Smooth muscle cell (in vitro differentiated cells): ENCODE results near the gene MTO1. TPM values are rescaled to one million over a fixed set of nuclear protein-coding genes. Genes with fewer than 3 reads are reported as not detected.

Source experiments
- DNase-seq: peaks from one replicate; lab custom pipeline; 2025; ENCODE audit not compliant: unreplicated experiment; lab: John Stamatoyannopoulos, UW
- H2AFZ ChIP-seq: fragments of 200-600 bp; sonication (generic); 2 replicates; pipeline ENCODE4 v1.6.0; 2016; ENCODE audit warnings: antibody characterized with exemption, low read depth, mild to moderate bottlenecking
- H3F3A ChIP-seq: fragments of 200-600 bp; sonication (generic); 2 replicates; pipeline ENCODE4 v1.6.0; 2017; ENCODE audit warnings: antibody characterized with exemption, low read depth
- H3K27ac ChIP-seq: fragments of 200-600 bp; sonication (generic); 2 replicates; pipeline ENCODE4 v1.5.1; 2016; ENCODE audit warnings: low read depth, mild to moderate bottlenecking
- H3K27me3 ChIP-seq: fragments of 200-600 bp; sonication (generic); 2 replicates; pipeline ENCODE4 v1.6.1; 2016; ENCODE audit warnings: low read depth, mild to moderate bottlenecking
- H3K36me3 ChIP-seq: fragments of 200-600 bp; sonication (generic); 2 replicates; pipeline ENCODE4 v1.5.1; 2016; ENCODE audit warnings: low read depth
- H3K4me1 ChIP-seq: fragments of 200-600 bp; sonication (generic); 2 replicates; pipeline ENCODE4 v1.5.1; 2016; ENCODE audit warnings: low read depth
- H3K4me2 ChIP-seq: fragments of 200-600 bp; sonication (generic); 2 replicates; pipeline ENCODE4 v1.6.0; 2016; ENCODE audit warnings: mild to moderate bottlenecking
- H3K4me3 ChIP-seq: fragments of 200-600 bp; sonication (generic); 2 replicates; pipeline ENCODE4 v1.5.1; 2016; ENCODE audit warnings: mild to moderate bottlenecking
- H3K79me2 ChIP-seq: fragments of 200-600 bp; sonication (generic); 2 replicates; pipeline ENCODE4 v1.6.0; 2016; ENCODE audit warnings: low read depth, mild to moderate bottlenecking
- H3K9ac ChIP-seq: fragments of 200-600 bp; sonication (generic); 2 replicates; pipeline ENCODE4 v1.6.0; 2016; ENCODE audit warnings: low read depth
- H3K9me3 ChIP-seq: fragments of 200-600 bp; sonication (generic); replicated peaks from 2 replicates; pipeline ENCODE4 v1.5.1; 2016; ENCODE audit warnings: low read depth
- H4K20me1 ChIP-seq: fragments of 200-600 bp; sonication (generic); 2 replicates; pipeline ENCODE4 v1.6.0; 2016; ENCODE audit warnings: low read depth
- CTCF ChIP-seq: fragments of 200-600 bp; sonication (generic); IDR thresholded peaks from 2 replicates; pipeline ENCODE4 v1.5.1; 2017; ENCODE audit warnings: borderline replicate concordance, mild to moderate bottlenecking, antibody characterized with exemption; ENCODE audit not compliant: insufficient read depth, poor library complexity, severe bottlenecking
- WGBS: methylation state at CpG from one replicate; pipeline ENCODE4 v1.1.7; 2016; ENCODE audit warnings: low lambda C conversion rate; 5-methylcytosine and 5-hydroxymethylcytosine counted together
- polyA plus RNA-seq: library from polyadenylated mRNA; unstranded; fragments of >200 nt; fragmentation: Nextera tagmentation; extraction: Ambion mirVana; gene quantifications from 2 replicates; pipeline ENCODE4 v1.2.1, GENCODE V29; 2016
- total RNA-seq: library from RNA; depleted of rRNA; stranded (reverse); fragments of >200 nt; gene quantifications from 2 replicates; pipeline ENCODE4 v1.2.3, GENCODE V29; 2014

Gene MTO1
- total and polyA plus RNA-seq, 2 experiments from 2014 or later, result 16.5 to 23.6 TPM

GRCh38 chr6:73506246-73506645, 44.7 kb downstream of the MTO1 start:
- H3K9ac ChIP-seq, result no peak overlapping the region
- H3K4me2 ChIP-seq, result no peak overlapping the region
- H3K27ac ChIP-seq, result no peak overlapping the region
- TF ChIP-seq CTCF, result no peak
- no peak overlapping the region for H3K4me3 ChIP-seq
- H3K27me3 ChIP-seq, result no peaks in the 10 kb centered on the region
- peaks cover 4% of the 10 kb centered on the region for H3K36me3 ChIP-seq
- no peak overlapping the region for H2AFZ ChIP-seq
- 90% methylated on average over 6 of the region's 6 CpGs for WGBS
- DNase-seq, result no peak
- H3K4me1 ChIP-seq, result no peaks in the 10 kb centered on the region
- H3K79me2 ChIP-seq, result no peaks in the 10 kb centered on the region
- H3K9me3 ChIP-seq, result no peaks in the 10 kb centered on the region
- H3F3A ChIP-seq, result peaks cover 32% of the 10 kb centered on the region
- peaks cover 3% of the 10 kb centered on the region for H4K20me1 ChIP-seq

- Histone ChIP-seq H3K9me3 (no peaks in the 10 kb centered on the region), H3K36me3 (no peaks in the 10 kb centered on the region)
- WGBS, result 92% methylated on average over 1 of the region's 1 CpG
Measured at GRCh38 chr6:73508776-73509175, 47.2 kb downstream of the MTO1 start.

GRCh38 chr6:73509851-73510250, 48.3 kb downstream of the MTO1 start:
- H3K79me2 ChIP-seq, result no peaks in the 10 kb centered on the region
- WGBS, result 94% methylated on average over 1 of the region's 1 CpG
- no peak for DNase-seq
- no peak overlapping the region for H2AFZ ChIP-seq
- no peak overlapping the region for H3K4me2 ChIP-seq
- peaks cover 31% of the 10 kb centered on the region for H3F3A ChIP-seq
- H4K20me1 ChIP-seq, result peaks cover 28% of the 10 kb centered on the region
- H3K27me3 ChIP-seq, result no peaks in the 10 kb centered on the region
- no peak for TF ChIP-seq CTCF
- no peak overlapping the region for H3K27ac ChIP-seq
- no peak overlapping the region for H3K9ac ChIP-seq
- H3K4me3 ChIP-seq, result no peak overlapping the region
- H3K9me3 ChIP-seq, result no peaks in the 10 kb centered on the region
- H3K4me1 ChIP-seq, result no peaks in the 10 kb centered on the region
- H3K36me3 ChIP-seq, result no peaks in the 10 kb centered on the region

More at GRCh38 chr6:73508776-73509175, 47.2 kb downstream of the MTO1 start:
- peaks cover 17% of the 10 kb centered on the region for H4K20me1 ChIP-seq
- H3K27me3 ChIP-seq, result no peaks in the 10 kb centered on the region
- no peak overlapping the region for H3K4me2 ChIP-seq
- H3F3A ChIP-seq, result peaks cover 30% of the 10 kb centered on the region
- no peak overlapping the region for H3K9ac ChIP-seq
- H3K4me3 ChIP-seq, result no peak overlapping the region
- H3K27ac ChIP-seq, result no peak overlapping the region
- DNase-seq, result no peak
- no peaks in the 10 kb centered on the region for H3K4me1 ChIP-seq
- no peak overlapping the region for H2AFZ ChIP-seq
- TF ChIP-seq CTCF, result no peak
- H3K79me2 ChIP-seq, result no peaks in the 10 kb centered on the region

GRCh38 chr6:73511796-73512195, 50.3 kb downstream of the MTO1 start:
- 96% methylated on average over 7 of the region's 7 CpGs for WGBS
- no peak for DNase-seq

More at GRCh38 chr6:73511796-73512195, 50.3 kb downstream of the MTO1 start:
- Histone ChIP-seq H3K36me3 (peaks cover 3% of the 10 kb centered on the region), H3K79me2 (peaks cover 3% of the 10 kb centered on the region), H3K4me1 (no peaks in the 10 kb centered on the region), H3K9ac (no peak overlapping the region), H2AFZ (no peak overlapping the region), H3F3A (peaks cover 50% of the 10 kb centered on the region), H3K27ac (no peak overlapping the region), H4K20me1 (peaks cover 47% of the 10 kb centered on the region), H3K4me2 (no peak overlapping the region), H3K4me3 (no peak overlapping the region), H3K9me3 (no peaks in the 10 kb centered on the region), H3K27me3 (no peaks in the 10 kb centered on the region)
- no peak for TF ChIP-seq CTCF
